Fibroblast of lung (primary cell): ENCODE data around the gene HACE1. TPM values are rescaled to one million over a fixed set of nuclear protein-coding genes. Genes with fewer than 3 reads are reported as not detected.

Source experiments
- DNase-seq, 2 donors: peaks; one replicate each; pipeline versions ENCODE4 v3.0.0 to v3.0.0-alpha.2; 2010; ENCODE audit warnings: low read depth in 2 of 2
- H2AFZ ChIP-seq: 2 replicates; pipeline ENCODE4 v1.5.1; 2012; ENCODE audit warnings: low read length, control low read depth, inconsistent platforms
- H3K27ac ChIP-seq: 2 replicates; pipeline ENCODE4 v1.5.1; 2011; ENCODE audit warnings: low read length, control low read depth; ENCODE audit not compliant: insufficient read depth
- H3K27me3 ChIP-seq: 2 replicates; pipeline ENCODE4 v1.5.1; 2011; ENCODE audit warnings: mild to moderate bottlenecking, low read length; ENCODE audit not compliant: control insufficient read depth, insufficient read depth
- H3K36me3 ChIP-seq: 2 replicates; pipeline ENCODE4 v1.5.1; 2011; ENCODE audit warnings: low read length; ENCODE audit not compliant: control insufficient read depth, insufficient read depth
- H3K4me1 ChIP-seq: 2 replicates; pipeline ENCODE4 v1.5.1; 2011; ENCODE audit warnings: low read length; ENCODE audit not compliant: control insufficient read depth, insufficient read depth; ENCODE audit errors: extremely low read depth
- H3K4me2 ChIP-seq: 2 replicates; pipeline ENCODE4 v1.5.1; 2011; ENCODE audit warnings: low read length, control low read depth; ENCODE audit not compliant: insufficient read depth; ENCODE audit errors: extremely low read depth
- H3K4me3 ChIP-seq, 4 experiments: fragments of 200-600 bp in 1 of 4; sonication (generic) in 1 of 4; replicated peaks in 1 of 4; 2 replicates each; pipeline ENCODE4 v1.5.1; 2011 to 2016; ENCODE audit warnings: low read length in 4 of 4, low read depth in 3 of 4, mild to moderate bottlenecking in 3 of 4, control low read depth in 2 of 4, inconsistent platforms in 1 of 4, mixed read lengths in 1 of 4; ENCODE audit not compliant: insufficient read depth in 1 of 4; ENCODE audit errors: control extremely low read depth in 1 of 4
- H3K79me2 ChIP-seq: 2 replicates; pipeline ENCODE4 v1.5.1; 2012; ENCODE audit warnings: mild to moderate bottlenecking, low read length, inconsistent platforms; ENCODE audit not compliant: control insufficient read depth, insufficient read depth
- H3K9ac ChIP-seq: 2 replicates; pipeline ENCODE4 v1.5.1; 2011; ENCODE audit warnings: mild to moderate bottlenecking, low read length, control low read depth; ENCODE audit not compliant: insufficient read depth
- H3K9me3 ChIP-seq: 2 replicates; pipeline ENCODE4 v1.5.1; 2012; ENCODE audit warnings: low read depth, low read length; ENCODE audit not compliant: control insufficient read depth, insufficient read depth
- H4K20me1 ChIP-seq: 2 replicates; pipeline ENCODE4 v1.5.1; 2011; ENCODE audit warnings: low read length; ENCODE audit not compliant: control insufficient read depth, insufficient read depth; ENCODE audit errors: extremely low read depth
- EZH2 ChIP-seq: IDR thresholded peaks from 2 replicates; pipeline ENCODE4 v1.5.1; 2012; ENCODE audit warnings: low read length, control low read depth, mild to moderate bottlenecking; ENCODE audit errors: missing control alignments
- polyA plus RNA-seq, 2 donors: library from polyadenylated mRNA; depleted of rRNA in 1 of 2; stranded (reverse) in 1 of 2; unstranded in 1 of 2; fragments of >200 nt; gene quantifications; 2 replicates each; pipeline ENCODE4 v1.2.1, GENCODE V29; 2011 to 2012; ENCODE audit warnings: missing spikeins in 1 of 2
- total RNA-seq: library from RNA; depleted of rRNA; stranded (reverse); fragments of >200 nt; gene quantifications from 2 replicates; pipeline ENCODE4 v1.2.1, GENCODE V29; 2014
- TF ChIP-seq, protein P1 (sequence below), 2 donors: IDR thresholded peaks in 1 of 2; conservative IDR thresholded peaks in 1 of 2; 1 replicate in 1 of 2; 2 replicates in 1 of 2; pipeline ENCODE4 v1.5.1; 2011 to 2012; ENCODE audit warnings: low read length in 2 of 2, control low read depth in 1 of 2, inconsistent platforms in 1 of 2, low read depth in 1 of 2, mild to moderate bottlenecking in 1 of 2

The HACE1 gene
- total and polyA plus RNA-seq, 2 donors (not counting 1 experiment from before 2014, with no cell fraction given) = 10.8 to 26.3 TPM

- H3K27ac ChIP-seq = no peak overlapping the region
- no peaks in the 10 kb centered on the region for H3K27me3 ChIP-seq
- no peak overlapping the region for H3K4me2 ChIP-seq
- TF ChIP-seq, protein P1, sequence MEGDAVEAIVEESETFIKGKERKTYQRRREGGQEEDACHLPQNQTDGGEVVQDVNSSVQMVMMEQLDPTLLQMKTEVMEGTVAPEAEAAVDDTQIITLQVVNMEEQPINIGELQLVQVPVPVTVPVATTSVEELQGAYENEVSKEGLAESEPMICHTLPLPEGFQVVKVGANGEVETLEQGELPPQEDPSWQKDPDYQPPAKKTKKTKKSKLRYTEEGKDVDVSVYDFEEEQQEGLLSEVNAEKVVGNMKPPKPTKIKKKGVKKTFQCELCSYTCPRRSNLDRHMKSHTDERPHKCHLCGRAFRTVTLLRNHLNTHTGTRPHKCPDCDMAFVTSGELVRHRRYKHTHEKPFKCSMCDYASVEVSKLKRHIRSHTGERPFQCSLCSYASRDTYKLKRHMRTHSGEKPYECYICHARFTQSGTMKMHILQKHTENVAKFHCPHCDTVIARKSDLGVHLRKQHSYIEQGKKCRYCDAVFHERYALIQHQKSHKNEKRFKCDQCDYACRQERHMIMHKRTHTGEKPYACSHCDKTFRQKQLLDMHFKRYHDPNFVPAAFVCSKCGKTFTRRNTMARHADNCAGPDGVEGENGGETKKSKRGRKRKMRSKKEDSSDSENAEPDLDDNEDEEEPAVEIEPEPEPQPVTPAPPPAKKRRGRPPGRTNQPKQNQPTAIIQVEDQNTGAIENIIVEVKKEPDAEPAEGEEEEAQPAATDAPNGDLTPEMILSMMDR (conservative IDR thresholded peaks at IDR 0.05 in 1 of 2, IDR thresholded peaks at IDR 0.05 in 1 of 2; ENCODE audit: low read depth in 1 of 2, low read length in 2 of 2) = no peak
- no peak for TF ChIP-seq EZH2
- H3K9me3 ChIP-seq = no peaks in the 10 kb centered on the region
- H3K4me1 ChIP-seq = no peaks in the 10 kb centered on the region
- H4K20me1 ChIP-seq = no peaks in the 10 kb centered on the region
- H2AFZ ChIP-seq = no peak overlapping the region
- no peaks in the 10 kb centered on the region for H3K36me3 ChIP-seq
- no peak overlapping the region for H3K4me3 ChIP-seq
- no peaks in the 10 kb centered on the region for H3K79me2 ChIP-seq
- H3K9ac ChIP-seq = no peak overlapping the region
- DNase-seq = no peak
Observed at GRCh38 chr6:104736545-104736944, 123.2 kb downstream of the HACE1 start.

DNA sequence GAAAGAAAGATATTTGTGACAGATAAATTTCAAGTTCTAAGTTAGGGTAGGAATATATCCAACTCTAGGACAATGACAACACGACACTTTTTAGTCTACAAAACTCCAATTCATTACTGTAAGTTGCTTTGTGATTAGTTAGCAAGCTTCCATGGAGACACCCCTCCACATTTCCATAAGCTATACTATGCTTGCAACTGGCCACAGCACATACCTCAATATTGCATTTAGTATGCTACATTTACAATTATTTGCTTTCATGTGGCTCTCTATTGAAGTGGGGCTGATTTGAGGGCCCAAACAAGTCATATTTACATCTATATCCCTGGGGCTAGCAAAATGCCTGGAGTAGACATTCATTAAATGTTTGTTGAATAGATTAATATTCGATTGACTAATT is 129.3 kb downstream of the HACE1 start:
- no peaks in the 10 kb centered on the region for H3K4me1 ChIP-seq
- no peaks in the 10 kb centered on the region for H3K36me3 ChIP-seq
- no peak overlapping the region for H2AFZ ChIP-seq
- H3K4me3 ChIP-seq = no peak overlapping the region
- H3K4me2 ChIP-seq = no peak overlapping the region
- no peaks in the 10 kb centered on the region for H4K20me1 ChIP-seq
- no peaks in the 10 kb centered on the region for H3K9me3 ChIP-seq
- H3K27ac ChIP-seq = no peak overlapping the region
- H3K27me3 ChIP-seq = no peaks in the 10 kb centered on the region
- no peak for DNase-seq
- H3K9ac ChIP-seq = no peak overlapping the region
- H3K79me2 ChIP-seq = no peaks in the 10 kb centered on the region
- TF ChIP-seq EZH2 = no peak
- TF ChIP-seq, protein P1 (conservative IDR thresholded peaks at IDR 0.05 in 1 of 2, IDR thresholded peaks at IDR 0.05 in 1 of 2; ENCODE audit: low read depth in 1 of 2, low read length in 2 of 2) = no peak

DNA sequence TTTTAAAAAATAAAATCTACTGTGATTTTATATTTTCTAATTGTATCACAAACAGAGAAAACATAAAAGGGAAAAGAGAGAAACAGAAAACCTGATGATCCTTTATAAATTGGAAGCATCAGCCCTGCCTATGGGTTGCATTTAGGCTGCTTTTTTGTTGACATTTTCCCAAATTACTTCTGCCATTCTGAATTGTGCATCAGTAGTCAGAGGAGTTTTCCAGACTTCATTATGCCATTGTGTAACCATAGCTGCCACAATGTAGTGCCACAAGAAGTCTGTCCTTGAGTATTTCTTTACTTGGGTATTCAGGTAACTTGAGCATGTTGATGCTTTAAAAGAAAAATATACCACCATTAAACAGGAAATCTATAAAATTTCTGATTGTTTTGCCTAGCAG is 130.3 kb downstream of the HACE1 start:
- Histone ChIP-seq H3K27ac (no peak overlapping the region), H4K20me1 (no peaks in the 10 kb centered on the region), H3K36me3 (no peaks in the 10 kb centered on the region), H3K4me3 (no peak overlapping the region), H3K79me2 (no peaks in the 10 kb centered on the region), H3K9me3 (no peaks in the 10 kb centered on the region), H3K9ac (no peak overlapping the region), H3K4me1 (no peaks in the 10 kb centered on the region), H2AFZ (no peak overlapping the region), H3K4me2 (no peak overlapping the region), H3K27me3 (no peaks in the 10 kb centered on the region)
- DNase-seq = no peak
- TF ChIP-seq EZH2 = no peak
- TF ChIP-seq, protein P1 (conservative IDR thresholded peaks at IDR 0.05 in 1 of 2, IDR thresholded peaks at IDR 0.05 in 1 of 2; ENCODE audit: low read depth in 1 of 2, low read length in 2 of 2) = no peak
